ENCODE measurements around the gene CYP46A1.
A peak's percentile ranks its signal among the peaks of the same experiment; 100 is the strongest.
"Not testable (repeated sequence)": the region's sequence is repeated elsewhere in the genome, so short reads cannot be mapped to it uniquely, and the experiment has no call there.

The CYP46A1 gene

GRCh38 chr14:99658218-99658845, 25.8 kb upstream of the CYP46A1 start:
- DNase-seq: no peak

GRCh38 chr14:99659333-99659741, 24.8 kb upstream of the CYP46A1 start:
- no peak for DNase-seq

DNA sequence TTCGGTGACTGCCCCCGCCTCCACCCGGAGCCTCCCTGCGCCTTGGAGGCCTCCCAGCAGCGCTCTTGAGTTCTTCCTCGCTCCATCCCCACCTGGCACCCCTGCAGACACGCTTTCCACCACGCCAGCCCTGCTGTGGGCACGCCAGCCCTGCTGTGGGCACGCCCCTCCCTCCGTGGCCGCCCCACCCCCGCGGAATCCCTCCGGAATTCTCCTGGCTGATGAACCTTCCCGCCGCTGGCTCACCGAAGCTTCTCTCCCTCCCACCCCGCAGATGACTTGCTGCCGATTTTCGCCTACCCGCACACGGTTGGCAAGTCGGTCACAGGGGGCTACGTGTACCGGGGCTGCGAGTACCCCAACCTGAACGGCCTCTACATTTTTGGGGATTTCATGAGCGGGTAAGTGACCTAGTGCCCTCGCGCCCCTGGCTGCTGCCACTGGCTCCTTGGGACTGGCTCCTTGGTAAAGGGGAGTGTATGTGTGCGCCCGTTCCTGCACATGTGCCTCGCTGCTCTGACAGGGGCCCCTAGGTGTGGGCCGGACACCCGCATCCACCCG, 24.0 kb upstream of the CYP46A1 start:
- DNase-seq: no peak

DNA sequence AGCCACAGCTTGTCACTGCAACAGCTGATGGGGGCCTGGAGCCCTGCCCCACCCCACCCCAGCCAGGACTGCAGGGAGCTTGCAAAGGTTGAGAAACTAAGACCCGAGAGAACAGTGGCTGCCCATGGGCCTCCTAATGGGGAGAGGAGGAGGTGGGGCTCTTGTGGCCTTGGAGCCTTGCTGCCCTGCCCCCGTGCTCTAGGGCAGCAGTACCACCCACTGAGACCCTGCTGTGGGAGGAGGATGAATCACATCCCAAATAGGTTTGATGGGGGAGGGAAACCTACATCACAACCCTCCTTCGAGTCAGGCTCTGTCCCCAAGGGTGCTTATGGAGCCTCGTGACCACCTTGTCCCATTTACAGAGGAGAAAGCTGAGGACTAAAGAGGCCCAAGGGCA, 23.3 kb upstream of the CYP46A1 start:
- DNase-seq: no peak

DNA sequence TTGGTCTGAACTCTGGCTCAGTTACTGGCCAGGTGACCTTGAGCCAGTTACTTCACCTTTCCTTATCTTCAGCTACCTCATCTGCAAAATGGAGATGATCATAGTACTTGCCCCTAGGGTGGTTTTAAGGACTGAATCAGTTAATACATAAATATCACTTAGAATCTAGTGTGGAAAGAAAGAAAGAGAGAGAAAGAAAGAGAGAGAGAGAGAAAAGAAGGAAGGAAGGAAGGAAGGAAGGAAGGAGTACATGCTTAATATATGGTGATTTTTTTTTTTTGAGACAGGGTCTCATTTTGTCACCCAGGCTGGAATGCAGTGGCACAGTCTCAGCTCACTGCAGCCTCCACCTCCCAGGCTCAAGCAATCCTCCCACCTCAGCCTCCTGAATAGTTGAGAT, 22.9 kb upstream of the CYP46A1 start:
- DNase-seq: not testable (repeated sequence)

- no peak for DNase-seq
Measured at GRCh38 chr14:99662846-99663245, 21.3 kb upstream of the CYP46A1 start.

DNA sequence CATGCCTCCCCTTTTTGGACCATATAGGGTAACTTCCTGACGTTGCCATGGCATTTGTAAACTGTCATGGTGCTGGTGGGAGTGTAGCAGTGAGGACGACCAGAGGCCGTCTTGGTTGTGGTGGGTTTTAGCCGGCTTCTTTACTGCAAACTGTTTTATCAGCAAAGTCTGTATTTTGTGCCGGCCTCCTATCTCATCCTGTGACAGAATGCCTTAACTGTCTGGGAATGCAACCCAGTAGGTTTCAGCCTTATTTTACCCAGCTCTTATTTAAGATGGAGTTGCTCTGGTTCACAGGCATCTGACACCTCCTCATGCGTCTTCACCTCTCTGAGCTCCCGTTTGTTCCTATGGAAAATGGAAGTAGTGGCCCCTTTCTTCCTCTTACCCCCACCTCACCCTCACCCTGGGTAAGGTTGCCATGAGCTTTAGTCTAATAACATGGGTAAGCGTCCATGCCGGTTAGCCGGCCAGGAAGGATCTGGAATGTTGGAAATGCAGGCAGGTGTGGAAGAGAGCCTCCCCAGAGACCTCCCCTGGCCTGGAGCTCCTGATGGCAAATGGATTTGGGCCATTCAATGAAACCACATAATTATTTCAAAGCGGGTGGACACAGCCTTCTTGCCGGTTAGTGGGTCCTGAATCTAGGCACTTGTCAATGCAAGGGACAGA, 20.6 kb upstream of the CYP46A1 start:
- DNase-seq: no peak

DNA sequence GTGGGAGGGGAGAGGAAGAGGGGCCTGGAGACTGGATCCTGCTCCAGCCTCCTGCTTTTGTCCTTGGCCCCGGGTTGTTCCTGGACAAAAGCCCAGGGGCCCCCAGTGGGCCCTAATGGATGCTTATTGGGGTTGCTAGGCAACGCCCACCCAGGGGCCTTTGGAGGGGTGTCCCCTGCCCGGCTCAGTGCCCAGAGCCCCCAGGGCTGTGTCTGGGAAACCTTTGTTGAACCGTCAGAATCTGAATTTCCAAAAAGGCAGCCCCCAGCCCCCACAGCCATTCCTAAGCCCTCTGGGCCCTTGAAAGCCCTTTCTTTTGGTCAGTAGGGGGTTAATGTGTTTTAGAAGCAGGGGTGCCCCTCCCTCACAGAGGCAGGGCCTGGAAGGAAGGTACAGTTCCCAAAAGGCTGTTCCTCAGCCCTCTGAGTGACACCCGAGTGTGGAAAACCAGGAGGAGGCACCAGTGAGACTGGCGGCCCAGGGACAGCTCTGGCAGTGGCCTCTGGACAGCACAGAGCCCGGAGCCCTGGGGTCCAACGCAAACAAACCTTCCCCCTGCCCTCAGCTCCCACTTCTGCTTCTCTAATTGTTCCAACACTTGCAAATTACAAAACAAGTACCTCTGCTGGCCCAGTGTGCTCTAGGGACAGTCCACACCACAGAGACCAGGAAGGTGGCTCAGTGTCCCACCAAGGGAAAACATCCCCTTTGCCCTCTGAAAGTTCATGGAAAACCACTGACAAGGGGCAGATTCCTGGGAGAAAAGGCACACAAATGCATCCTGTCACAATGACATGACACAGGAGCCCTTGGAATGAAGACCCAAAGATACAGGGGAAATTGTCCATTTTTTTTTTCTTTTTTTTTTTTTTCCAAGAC, 19.8 kb upstream of the CYP46A1 start:
- no peak for DNase-seq

- no peak for DNase-seq
Measured at GRCh38 chr14:99664937-99665273, 19.2 kb upstream of the CYP46A1 start.

- no peak for DNase-seq
Measured at GRCh38 chr14:99666533-99666932, 17.6 kb upstream of the CYP46A1 start.

- no peak for DNase-seq
Measured at GRCh38 chr14:99667045-99667444, 17.1 kb upstream of the CYP46A1 start.

GRCh38 chr14:99667821-99668220, 16.3 kb upstream of the CYP46A1 start:
- DNase-seq: no peak

GRCh38 chr14:99668307-99669295, 15.5 kb upstream of the CYP46A1 start:
- no peak for DNase-seq

GRCh38 chr14:99670361-99671234, 13.5 kb upstream of the CYP46A1 start:
- DNase-seq: peak in 1 of 2 donors; percentile 10

DNA sequence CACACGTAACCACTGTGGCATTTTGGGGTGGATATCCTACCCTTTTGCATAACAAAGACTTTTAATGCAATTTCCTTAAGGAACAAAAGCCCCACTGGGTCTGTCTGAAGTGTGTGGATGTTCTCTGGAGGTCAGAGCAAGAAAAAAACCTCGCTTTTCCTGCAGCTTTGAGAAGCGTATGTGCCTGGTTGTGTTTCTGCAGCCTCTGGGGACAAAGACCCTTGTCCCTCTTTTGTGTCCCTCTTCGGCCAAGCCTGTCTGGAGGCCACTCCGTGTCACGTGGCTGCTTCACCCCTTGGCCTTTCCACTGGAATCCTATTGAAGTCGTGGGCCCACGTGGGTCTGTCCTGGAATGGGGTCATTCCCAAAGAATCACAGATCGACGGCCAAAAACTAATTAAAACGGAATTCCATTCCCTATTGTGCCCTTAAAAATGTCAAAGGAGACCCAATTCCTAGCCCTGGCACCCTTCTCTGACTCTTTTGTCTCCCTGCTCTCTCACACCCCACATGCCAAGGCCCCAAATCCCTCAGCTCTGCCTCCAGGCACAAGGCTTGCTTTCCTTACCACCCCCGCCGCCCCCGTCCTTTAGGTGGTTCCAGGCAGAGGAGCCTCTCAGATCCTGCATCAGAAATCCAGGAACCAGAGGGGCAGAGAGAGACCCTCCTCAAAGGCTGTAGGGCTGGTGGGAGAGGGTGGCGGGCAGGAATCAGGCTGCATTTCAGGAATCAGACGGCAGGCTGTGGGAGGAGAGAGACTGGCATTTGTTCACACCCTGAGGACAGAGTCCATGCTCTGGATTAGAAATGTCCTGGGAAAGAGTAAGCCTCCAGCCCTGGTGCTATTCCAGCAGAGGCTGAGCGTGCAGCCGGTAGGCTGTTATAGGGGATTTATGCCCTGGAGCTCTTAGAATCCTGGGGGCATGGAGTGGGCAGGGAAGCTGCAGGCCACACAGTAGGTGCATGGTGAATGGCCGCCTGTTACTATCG, 12.6 kb upstream of the CYP46A1 start:
- DNase-seq: peak in 1 of 2 donors; percentile 15

GRCh38 chr14:99672506-99673304, 11.4 kb upstream of the CYP46A1 start:
- peak; percentile 13 to 32 for DNase-seq

DNA sequence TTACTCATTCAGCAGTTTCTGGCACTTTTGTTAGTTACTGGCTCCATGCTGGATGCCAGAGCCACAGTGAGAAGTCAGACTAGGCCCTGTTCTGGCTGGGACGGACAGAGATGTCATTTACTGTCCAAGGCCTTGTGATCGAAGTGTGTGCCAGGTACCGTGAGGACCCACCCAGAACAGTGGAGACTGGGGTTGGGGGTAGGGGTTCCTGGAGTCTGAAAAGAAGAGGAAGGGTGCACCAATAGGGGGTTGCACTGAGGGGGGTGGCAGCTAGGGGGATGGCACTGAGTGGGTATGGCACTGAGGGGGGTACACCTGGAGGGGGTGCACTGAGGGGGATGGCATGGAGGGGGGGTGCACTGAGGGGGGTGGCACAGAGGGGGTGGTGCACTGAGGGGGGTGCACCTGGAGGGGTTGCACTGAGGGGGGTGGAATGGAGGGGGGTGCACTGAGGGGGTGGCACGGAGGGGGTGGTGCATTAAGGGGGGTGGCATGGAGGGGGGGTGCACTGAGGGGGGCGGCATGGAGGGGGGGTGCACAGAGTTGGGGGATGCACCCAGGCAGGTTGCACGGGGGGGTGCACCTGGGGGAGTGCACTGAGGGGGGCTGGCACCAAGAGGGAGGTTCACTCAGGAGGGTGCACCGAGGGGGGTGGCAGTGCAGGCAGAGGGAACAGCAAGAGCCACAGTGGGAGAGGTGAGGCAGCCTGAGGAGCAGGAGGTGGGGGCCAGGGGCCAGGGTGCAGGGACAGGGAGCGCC, 10.6 kb upstream of the CYP46A1 start:
- DNase-seq: no peak

DNA sequence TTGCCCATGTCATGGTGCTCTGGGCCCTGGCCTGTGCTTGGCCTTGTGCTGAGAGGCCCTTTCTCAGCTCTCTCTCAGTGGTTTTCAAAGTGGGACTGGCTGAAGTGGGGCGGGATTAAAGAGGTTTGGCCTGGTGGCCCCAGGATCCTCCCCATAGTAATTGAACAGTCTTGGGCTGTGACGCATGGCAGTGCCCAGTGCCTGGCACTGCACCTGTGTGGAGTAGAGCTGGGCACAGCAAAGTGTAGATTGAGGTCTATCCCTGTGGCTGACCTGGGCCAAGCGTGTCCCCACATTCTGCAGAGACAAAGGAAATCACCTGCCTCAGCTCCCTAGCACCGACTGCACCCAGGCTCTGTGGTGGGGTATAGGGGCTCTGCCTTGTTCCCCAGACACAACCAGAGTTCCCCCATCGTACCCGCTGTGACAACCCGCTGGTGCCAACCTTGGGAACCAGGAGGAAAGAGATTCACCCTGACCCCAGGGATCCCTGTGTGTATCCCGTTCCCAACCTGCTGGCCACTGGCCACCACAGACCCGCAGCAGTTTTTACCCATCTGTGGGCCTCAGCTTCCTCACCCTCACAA, 9.9 kb upstream of the CYP46A1 start:
- no peak for DNase-seq
